Ramos (cell line): ENCODE results near the gene APOF.
"Not testable (repeated sequence)": the region's sequence is repeated elsewhere in the genome, so short reads cannot be mapped to it uniquely, and the experiment has no call there.

Experiments used
- in situ Hi-C: fragments of 300-500 bp; cut with MboI; formaldehyde crosslinking; loops from one replicate; pipeline ENCODE4 v1.14.3; 2022; ENCODE audit warnings: low sequenced_read_pairs; ENCODE audit not compliant: unreplicated experiment

Gene APOF

DNA sequence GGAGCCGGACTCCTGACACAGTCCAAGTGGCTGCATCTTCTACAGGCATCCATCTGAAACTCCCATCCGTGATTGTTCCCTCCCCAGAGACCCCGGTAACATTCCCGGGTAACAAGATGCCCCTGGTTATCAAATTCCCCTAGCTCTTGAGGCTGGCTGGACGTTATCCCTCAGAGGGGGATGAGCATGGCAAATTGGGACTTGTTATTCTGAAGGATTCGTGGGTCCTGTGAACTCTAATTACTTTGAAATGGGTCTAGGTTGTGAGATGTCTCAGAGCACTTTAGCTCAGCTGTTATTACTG lies 28.2 kb downstream of the APOF start:
- in situ Hi-C loops, result no loop called here

- in situ Hi-C loops, result no loop called here
Measured at GRCh38 chr12:56333679-56334489, 28.8 kb downstream of the APOF start, which contains the start of gene PAN2. Gene PAN2 (minus strand): TSS chr12:56334000. CDS start chr12:56333094, 906 bp downstream.

DNA sequence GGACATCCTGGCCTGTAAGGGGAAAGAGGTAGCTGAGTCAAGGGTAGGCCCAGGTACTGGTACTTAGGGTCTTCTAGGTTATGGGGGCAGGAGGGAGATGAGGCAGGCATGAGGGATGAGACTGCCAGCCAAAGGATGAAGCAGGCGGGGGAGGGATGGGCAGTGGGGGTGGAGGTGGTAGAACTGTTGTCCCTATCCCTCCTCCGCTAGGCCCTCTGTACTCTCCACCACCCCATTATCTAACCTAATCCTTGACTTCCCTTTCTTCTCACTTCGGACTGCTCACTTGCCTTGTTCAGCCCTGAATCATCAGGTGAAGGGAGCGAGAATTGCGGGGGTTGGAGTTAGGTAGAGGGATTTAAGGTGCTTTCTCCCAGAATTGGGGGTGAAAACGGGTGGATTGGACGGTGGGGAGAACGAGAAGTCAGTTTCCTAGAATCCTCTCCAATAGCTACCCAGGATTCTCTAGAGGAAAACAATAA lies 29.4 kb downstream of the APOF start:
- in situ Hi-C loops, result no loop called here

DNA sequence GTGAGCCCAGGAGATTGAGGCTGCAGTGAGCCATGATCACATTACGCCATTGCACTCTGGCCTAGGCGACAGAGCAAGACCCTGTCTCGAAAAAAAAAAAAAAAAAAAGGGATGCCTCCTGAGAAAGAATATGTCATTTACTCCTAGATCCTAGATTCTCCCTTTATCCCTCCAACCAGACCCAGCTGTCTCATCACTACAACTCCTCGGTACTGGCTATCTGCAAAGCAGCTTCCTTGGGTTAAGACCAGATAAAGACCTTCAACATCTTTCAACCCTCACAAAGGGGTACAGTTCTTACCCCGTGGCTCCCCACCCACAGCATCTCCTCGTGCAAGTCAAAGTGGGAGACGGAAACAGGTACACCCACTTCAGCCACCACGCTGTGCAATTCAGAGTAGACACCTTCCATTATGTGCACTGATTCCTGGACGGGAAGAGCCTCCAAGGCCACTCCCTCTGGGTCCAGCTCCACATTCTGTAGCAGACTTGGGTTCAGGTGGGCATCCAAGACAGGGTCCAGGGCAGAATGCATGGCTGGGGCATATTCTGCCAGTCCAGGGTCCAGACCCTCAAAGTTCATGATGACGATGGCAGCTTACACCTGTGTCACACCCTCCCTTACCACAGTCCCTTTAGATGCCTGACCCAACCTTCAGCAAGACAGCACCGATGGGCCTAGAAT lies 30.0 kb downstream of the APOF start:
- in situ Hi-C loops, result no loop called here

GRCh38 chr12:56330936-56331490 lies 31.6 kb downstream of the APOF start:
- in situ Hi-C loops, result no loop called here

GRCh38 chr12:56326533-56326932 lies 36.1 kb downstream of the APOF start:
- in situ Hi-C loops, result no loop called here

- in situ Hi-C loops, result no loop called here
Measured at GRCh38 chr12:56326126-56326525, 36.5 kb downstream of the APOF start.

- in situ Hi-C loops, result no loop called here
Measured at GRCh38 chr12:56324206-56324605, 38.5 kb downstream of the APOF start.

GRCh38 chr12:56321610-56322009 lies 41.0 kb downstream of the APOF start:
- in situ Hi-C loops, result not testable (repeated sequence)

DNA sequence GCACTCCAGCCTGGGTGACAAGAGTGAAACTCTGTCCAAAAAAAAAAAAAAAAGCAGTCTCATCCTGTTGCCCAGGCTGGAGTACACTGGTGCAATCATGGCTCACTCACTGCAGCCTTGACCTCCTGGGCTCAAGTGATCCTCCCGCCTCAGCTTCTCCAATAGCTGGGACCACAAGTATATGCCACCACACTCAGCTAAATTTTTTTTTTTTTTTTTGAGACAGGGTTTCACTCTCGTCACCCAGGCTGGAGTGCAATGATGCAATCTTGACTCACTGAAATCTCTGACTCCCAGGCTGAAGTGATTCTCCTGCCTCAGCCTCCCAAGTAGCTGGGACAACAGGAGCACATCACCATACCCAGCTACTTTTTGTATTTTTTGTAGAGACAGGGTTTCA lies 41.6 kb downstream of the APOF start:
- in situ Hi-C loops, result no loop called here

GRCh38 chr12:56317675-56318074 lies 45.0 kb downstream of the APOF start:
- in situ Hi-C loops, result no loop called here

DNA sequence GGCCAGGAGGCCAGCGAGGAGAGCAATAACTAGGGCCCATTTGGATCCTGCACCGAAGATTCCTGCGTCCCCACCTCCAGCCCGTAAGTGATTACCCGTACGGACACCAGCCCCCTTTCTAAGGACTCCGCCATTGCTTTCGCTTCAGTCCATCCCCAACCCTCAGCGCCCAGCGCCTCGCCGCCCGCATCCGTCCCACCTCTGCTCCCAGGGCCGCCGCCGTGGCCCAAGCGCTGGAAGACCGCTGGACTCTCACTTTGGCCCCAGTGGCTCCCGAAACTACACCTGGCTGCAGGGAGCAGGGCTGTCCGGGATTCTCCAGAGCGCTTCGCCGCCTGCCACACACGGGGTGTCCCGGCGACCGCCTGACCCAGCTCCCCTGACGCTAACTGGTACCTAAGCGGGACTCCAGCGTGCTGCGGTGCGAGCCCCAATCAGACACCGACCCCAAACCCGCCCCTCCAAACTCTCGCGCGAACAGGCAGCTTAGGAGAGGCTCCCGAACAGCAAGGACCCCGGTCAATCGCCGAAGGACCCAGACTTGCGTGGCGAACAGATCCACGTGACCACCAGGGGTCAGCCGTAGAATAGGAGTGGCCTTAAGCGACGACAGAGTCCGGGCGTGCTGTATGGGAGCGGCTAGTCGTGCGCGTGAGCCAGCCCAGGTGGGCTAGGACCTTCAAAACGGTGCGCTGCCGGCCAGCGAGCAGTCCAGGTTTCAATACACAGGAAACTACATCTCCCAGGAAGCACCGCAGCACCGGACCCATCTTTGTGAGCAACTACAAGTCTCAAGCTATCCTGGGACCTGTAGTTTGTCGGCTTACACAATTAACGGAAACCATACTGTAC lies 46.8 kb downstream of the APOF start, which contains the start of gene CNPY2:
Gene CNPY2 (minus strand): TSS at position 367 of the 852 bp plus-strand sequence. CDS start 771 bp downstream, outside the sequence.
- in situ Hi-C loops, result no loop called here

DNA sequence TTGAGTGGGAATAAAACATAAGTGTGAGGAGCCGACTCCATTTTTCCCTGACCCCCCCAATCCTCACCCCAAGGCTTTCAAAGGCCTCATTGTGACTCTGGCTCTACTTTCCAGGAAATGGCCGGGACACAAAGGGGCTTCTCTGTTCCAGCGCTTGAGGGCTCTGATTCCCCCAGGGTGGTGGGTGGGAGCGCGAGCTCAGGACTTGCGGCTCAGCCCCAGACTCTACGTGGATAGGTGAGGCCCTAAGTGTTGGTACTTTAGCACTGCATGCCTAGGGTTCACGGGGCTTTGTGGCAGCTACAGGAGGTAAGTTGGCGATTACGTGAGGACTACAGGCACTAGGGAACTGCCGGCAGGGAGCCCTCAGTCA lies 47.4 kb downstream of the APOF start:
- in situ Hi-C loops, result no loop called here

- in situ Hi-C loops, result no loop called here
Measured at GRCh38 chr12:56311003-56311402, 51.7 kb downstream of the APOF start.
